ENCODE measurements around the gene DLGAP1.
"Not testable (repeated sequence)": the region's sequence is repeated elsewhere in the genome, so short reads cannot be mapped to it uniquely, and the experiment has no call there.

Gene DLGAP1

DNA sequence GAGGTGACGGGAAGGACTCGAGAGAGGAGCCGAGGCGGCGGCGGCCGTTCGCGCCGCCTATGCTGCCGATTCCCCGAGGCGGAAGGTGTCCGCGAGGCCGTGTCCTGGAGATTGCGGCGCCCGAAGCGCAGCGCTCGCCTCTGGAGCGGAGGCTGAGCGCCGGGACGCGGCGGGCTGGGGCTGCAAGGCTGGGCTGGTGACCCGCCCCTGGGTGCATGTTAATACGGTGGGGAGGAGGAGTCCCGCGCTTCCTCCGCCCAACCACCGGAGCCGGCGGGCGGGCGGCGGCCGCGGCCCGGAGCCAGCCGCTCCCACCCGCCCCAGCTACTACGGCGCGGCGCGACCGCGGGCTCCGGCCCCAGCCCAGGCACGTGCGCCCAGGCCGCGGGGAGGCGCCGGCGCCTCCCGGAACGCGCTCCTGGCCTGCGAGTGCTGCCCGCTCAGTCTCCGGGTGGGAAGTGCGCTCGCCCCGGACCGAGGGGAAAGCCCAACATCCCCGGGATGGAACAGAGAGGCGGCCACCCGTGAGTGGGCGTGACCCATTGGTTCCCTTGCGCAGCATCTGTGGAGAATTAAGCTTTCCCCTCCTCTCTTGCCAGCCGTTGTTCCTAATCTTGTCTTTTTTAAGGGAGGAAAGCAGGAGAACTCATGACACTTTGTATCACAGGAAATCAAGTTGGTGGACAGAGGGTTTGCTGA is at the start of gene DLGAP1:
TSS of gene DLGAP1 (minus strand) at position 195 of the 699 bp plus-strand sequence.
- DNase-seq = no peak

GRCh38 chr18:4494703-4495284 is 39.7 kb upstream of the DLGAP1 start:
- DNase-seq = not testable (repeated sequence)

DNA sequence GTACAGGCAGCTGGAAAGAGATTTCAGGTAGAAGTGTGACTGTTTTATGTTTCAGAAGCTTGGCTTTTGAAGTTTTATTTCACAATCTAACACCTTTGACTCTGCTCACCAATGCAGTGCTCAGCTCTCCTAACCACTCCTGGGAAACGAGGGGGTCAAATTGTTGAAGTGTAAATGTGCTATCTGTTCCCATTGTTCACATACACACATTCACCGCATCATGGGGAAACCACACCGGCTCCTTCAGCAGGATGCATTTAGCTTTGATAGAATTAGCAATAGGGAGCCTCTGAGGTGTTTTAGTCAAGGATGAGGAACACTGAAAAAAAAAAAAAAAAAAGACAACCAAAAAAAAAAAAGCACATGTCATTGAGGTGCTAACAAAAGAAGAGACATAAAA is 13.4 kb upstream of the DLGAP1 start:
- DNase-seq = no peak

GRCh38 chr18:4454537-4455112 is 482 bp downstream of the DLGAP1 start:
- no peak for DNase-seq

GRCh38 chr18:4453874-4454536 is 1.1 kb downstream of the DLGAP1 start:
- DNase-seq = no peak

DNA sequence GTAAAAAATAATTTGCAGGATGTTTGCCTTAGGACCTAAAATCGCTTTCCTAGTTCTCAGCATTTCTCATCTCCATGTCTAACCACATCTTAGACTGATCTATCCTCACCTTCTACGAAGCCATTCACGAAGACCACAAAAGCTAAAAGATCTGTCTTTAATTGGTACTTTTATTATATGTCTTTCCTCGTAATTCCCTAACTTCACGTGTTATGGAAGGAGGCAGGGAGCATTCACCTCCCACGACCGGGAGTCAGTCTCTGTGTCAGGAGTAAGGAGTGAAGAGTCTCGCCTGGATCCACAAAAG is 1.6 kb downstream of the DLGAP1 start:
- no peak for DNase-seq

- no peak for DNase-seq
Observed at GRCh38 chr18:4450065-4450658, 4.9 kb downstream of the DLGAP1 start.

DNA sequence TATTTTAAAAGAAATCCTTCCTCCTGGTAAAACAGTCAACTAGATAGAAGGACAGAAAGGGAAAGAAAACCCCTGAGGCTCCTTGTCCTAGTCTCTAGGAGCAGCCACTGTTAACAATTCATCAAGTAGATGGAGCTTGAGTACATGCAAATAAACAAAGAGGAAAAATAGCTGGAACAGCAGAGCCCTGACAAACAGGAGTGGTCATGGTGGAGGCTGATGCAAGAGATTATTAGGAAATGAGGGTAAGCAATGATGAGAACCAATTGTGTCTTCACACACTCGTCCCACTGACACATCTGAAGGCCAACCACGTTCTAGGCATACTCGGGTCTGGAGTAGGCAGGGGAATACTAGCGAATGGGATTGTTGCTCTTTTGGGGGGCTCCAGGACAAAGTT is 9.2 kb downstream of the DLGAP1 start:
- no peak for DNase-seq

- DNase-seq = no peak
Observed at GRCh38 chr18:4444306-4444705, 10.8 kb downstream of the DLGAP1 start.

DNA sequence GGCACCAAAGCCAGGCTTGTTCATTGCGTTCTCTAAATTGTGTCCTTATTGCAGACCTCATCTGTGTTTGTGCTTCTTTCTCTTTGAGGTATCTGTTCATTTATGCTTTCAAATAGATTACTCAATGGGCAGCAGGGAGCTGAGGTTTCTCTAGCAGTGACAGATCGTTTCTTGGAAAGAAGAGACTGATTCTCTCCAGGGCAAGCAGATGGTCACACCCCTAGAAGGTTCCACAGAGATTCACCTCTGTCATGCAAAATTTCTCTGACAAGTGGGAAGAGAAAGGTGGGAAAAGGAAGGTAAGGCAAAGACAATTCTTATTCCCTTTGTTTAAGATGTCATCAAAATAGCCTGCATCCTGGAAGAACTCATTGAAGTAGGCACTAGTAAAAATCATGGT is 14.0 kb downstream of the DLGAP1 start:
- no peak for DNase-seq

DNA sequence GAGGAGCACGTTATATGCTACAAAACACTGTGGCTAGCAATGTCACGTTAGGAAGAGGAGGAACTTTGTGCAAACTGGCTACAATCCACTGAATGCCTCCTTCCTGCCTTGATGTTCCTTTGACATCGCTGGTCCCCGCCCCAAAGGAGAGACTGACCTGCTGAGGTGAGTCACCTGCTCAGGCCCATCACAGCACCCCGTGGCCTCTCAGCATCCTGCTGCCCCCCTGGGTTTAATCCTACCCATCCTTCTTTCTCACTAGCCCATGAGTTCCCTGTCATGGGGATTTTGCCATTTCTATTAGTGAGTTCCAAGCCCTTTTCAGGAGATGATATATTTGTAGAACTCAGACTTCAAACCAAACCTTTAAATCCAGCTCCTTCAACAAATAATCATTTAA is 16.2 kb downstream of the DLGAP1 start:
- no peak for DNase-seq

DNA sequence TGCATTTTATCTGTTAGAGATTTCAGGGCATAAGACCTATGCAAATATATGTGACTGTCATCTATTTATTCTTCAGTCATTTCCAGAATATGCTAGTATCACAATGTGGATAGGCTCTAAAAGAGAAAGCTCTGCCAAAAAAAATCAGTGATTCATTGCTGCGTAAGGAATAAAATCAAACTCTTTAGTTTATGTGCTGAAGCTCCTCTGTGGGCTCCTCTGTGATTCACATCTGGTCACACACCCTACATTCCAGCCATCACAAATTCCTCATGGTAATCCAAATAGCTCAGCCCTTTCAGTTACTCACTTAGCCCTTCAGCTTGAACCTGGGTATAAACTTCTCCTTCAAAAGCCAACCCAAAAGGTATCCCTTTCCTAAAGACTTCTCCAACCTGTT is 21.4 kb downstream of the DLGAP1 start:
- DNase-seq = no peak

DNA sequence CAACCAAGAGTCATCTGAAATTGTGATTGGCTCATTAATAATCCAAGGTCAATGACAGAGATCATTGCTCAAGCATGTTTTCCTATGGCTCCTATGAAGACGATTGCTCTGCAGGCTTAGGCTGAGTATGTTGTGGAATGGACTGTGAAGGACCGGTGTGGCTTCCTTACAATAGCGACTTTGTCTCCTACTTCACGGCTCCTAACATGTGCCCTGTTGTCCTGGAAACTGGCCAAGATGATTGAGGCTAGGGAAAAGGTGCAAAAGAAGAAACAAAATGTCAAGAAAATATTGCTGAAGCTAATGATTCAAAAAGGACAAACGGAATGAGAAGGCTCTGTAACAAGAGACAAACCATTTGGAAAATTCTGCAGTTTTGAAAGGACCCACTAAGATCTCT is 24.3 kb downstream of the DLGAP1 start:
- DNase-seq = no peak

DNA sequence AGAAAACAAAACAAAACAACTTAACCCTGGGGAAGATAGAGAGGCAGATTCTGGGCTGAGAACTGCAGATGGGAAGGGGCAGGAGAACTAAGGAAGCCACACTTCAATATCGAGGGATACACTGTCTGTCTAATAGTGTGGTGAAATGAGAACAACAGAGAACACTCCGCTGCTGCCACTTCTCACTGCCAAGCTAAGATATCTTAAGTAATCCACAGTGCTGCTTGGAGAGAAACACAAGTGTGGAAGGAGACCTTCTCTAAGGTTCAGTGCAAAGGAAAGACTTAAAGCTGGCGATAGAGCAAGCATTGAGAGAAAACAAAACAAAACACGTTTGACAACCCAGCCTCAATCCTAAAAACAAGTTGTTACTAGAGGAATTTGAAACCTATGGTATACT is 37.4 kb downstream of the DLGAP1 start:
- DNase-seq = no peak

DNA sequence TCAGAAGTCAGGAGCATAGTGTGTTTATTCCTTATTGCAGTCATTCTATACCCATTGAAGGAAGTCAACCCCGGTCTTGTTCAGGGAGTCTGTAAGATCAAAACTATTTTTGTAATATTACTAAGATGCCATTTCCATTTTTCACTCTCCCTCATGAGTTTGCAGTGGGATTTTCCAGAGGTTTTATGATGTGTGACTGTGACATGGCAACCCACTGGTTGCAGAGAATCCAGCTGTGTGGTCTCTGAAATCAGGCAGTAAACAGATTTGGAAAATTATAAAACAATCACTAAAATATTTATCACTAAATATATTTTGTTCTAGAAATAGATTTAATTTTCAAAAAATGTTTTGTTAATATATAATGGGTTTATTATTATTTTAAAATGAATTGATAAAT is 38.1 kb downstream of the DLGAP1 start:
- DNase-seq = no peak

- no peak for DNase-seq
Observed at GRCh38 chr18:4412286-4412685, 42.8 kb downstream of the DLGAP1 start.

- DNase-seq = no peak
Observed at GRCh38 chr18:4406856-4407255, 48.3 kb downstream of the DLGAP1 start.

GRCh38 chr18:4405965-4406364 is 49.1 kb downstream of the DLGAP1 start:
- no peak for DNase-seq

- DNase-seq = no peak
Observed at GRCh38 chr18:4403836-4404235, 51.3 kb downstream of the DLGAP1 start.

GRCh38 chr18:4400911-4401310 is 54.2 kb downstream of the DLGAP1 start:
- no peak for DNase-seq

DNA sequence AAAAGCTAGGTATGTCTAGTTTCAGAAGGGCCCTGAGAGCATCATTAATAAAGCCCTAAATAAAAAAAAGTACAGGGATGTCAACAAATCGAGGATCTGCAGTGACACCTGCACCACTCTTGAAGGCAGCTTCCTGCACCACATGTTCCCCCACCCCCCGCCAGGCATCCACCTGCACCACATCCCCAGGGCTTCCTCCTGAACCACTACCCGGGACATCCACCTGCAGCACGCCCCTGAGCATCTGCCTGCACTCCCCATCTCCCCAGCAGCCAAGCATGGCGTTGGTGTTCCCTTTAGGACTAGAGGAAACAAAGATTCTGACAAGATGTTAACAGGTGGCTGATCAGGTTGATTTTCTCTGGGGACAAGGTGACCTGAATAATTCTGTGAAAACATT is 55.2 kb downstream of the DLGAP1 start:
- no peak for DNase-seq

DNA sequence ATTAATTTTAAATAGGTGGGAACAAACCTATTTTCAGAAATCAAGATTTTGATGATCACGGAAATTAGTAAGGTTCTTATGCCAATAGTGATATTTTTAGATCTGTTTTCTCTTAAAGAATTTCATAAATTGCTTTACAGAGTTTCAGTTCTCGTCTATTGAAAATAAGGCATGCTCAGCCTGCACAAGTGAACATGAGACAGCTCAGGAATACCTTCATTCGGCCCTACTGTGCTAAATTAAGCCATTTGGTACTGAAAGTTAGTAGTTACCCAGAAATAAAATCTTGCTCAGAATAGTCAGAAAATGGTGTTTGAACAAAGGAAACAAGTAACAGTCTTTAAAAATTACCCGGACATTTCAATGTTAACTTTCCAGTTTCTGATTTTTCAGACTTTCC is 60.4 kb downstream of the DLGAP1 start:
- no peak for DNase-seq

- no peak for DNase-seq
Observed at GRCh38 chr18:4391859-4392258, 63.2 kb downstream of the DLGAP1 start.

GRCh38 chr18:4385876-4386275 is 69.2 kb downstream of the DLGAP1 start:
- DNase-seq = no peak

All from activated CD8-positive, alpha-beta memory T cell treated with anti-CD3 and anti-CD28 coated beads, Interleukin-2, amount 50 U/mL, for 4 hours (primary cell).